ENCODE results near the gene TMC6. TPM values are rescaled to one million over a fixed set of nuclear protein-coding genes. Genes with fewer than 3 reads are reported as not detected.

The TMC6 gene
- polyA plus RNA-seq, 1 donor (not counting 4 experiments of a cell fraction or from before 2014, with no cell fraction given): 20.4 TPM

DNA sequence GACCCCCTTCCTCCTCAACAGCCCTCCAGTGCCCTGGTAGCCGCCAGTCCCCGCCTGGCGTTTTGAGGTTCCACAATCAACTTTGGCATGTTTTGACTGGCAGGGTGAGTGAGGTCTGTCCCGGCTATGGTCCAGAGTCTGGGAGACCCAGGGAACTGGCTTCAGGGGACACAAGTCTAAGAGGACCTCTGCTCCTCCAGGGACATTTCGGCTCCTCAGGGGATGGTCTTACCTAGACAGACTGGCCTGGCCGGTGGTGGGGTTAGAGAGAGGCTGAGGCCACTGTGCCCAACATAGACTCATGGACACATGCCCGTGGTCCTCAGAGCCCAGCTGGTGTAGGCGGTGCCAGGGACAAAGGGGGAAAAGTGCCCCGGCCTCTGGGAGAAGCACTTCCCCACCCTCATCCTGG is 4.2 kb upstream of the TMC6 start:
- FAIRE-seq (no peak), DNase-seq (ENCODE audit: low read depth, low spot score) (no peak)
- no peak for TF ChIP-seq EZH2 (IDR thresholded peaks at IDR 0.05; ENCODE audit: low read length)
- TF ChIP-seq, protein P1, sequence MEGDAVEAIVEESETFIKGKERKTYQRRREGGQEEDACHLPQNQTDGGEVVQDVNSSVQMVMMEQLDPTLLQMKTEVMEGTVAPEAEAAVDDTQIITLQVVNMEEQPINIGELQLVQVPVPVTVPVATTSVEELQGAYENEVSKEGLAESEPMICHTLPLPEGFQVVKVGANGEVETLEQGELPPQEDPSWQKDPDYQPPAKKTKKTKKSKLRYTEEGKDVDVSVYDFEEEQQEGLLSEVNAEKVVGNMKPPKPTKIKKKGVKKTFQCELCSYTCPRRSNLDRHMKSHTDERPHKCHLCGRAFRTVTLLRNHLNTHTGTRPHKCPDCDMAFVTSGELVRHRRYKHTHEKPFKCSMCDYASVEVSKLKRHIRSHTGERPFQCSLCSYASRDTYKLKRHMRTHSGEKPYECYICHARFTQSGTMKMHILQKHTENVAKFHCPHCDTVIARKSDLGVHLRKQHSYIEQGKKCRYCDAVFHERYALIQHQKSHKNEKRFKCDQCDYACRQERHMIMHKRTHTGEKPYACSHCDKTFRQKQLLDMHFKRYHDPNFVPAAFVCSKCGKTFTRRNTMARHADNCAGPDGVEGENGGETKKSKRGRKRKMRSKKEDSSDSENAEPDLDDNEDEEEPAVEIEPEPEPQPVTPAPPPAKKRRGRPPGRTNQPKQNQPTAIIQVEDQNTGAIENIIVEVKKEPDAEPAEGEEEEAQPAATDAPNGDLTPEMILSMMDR (optimal IDR thresholded peaks at IDR 0.05 in 1 of 3, IDR thresholded peaks at IDR 0.05 in 1 of 3, conservative IDR thresholded peaks at IDR 0.05 in 1 of 3; ENCODE audit: extremely low read depth in 1 of 3, insufficient read depth in 2 of 3, low read length in 3 of 3): no peak
- Histone ChIP-seq H3K9me3 (ENCODE audit: control insufficient read depth, low read depth, low read length) (no peaks in the 10 kb centered on the region), H4K20me1 (ENCODE audit: control insufficient read depth, extremely low read depth, insufficient read depth, low read length) (no peaks in the 10 kb centered on the region), H3K79me2 (ENCODE audit: control insufficient read depth, insufficient read depth, low read length) (no peaks in the 10 kb centered on the region), H3K27ac (ENCODE audit: control insufficient read depth, insufficient read depth, low read length) (no peak overlapping the region), H3K4me3 (ENCODE audit: control insufficient read depth in 2 of 3, extremely low read depth in 1 of 3, insufficient read depth in 2 of 3, low read depth in 1 of 3, low read length in 3 of 3) (no peak overlapping the region), H3K9me1 (ENCODE audit: control insufficient read depth, extremely low read depth, insufficient read depth, low read length) (peaks cover 4% of the 10 kb centered on the region), H3K9ac (ENCODE audit: control insufficient read depth, extremely low read depth, insufficient read depth, low read length) (no peak overlapping the region), H3K4me2 (ENCODE audit: control insufficient read depth, extremely low read depth, insufficient read depth, low read depth, low read length) (peak overlapping the region; percentile 54), H3K36me3 (ENCODE audit: control insufficient read depth in 2 of 2, extremely low read depth in 1 of 2, insufficient read depth in 2 of 2, low read length in 2 of 2) (no peaks in the 10 kb centered on the region), H3K27me3 (ENCODE audit: control insufficient read depth, extremely low read depth, insufficient read depth, low read length) (peaks cover 31% of the 10 kb centered on the region), H2AFZ (ENCODE audit: control insufficient read depth, low read length) (peak overlapping the region; percentile 15), H3K4me1 (ENCODE audit: control insufficient read depth, extremely low read depth, insufficient read depth, low read length) (peaks cover 10% of the 10 kb centered on the region)
- dilution Hi-C loops (cut with MboI; ENCODE audit: extremely low pct_ligation_motif_present, low sequenced_read_pairs): no loop called here

DNA sequence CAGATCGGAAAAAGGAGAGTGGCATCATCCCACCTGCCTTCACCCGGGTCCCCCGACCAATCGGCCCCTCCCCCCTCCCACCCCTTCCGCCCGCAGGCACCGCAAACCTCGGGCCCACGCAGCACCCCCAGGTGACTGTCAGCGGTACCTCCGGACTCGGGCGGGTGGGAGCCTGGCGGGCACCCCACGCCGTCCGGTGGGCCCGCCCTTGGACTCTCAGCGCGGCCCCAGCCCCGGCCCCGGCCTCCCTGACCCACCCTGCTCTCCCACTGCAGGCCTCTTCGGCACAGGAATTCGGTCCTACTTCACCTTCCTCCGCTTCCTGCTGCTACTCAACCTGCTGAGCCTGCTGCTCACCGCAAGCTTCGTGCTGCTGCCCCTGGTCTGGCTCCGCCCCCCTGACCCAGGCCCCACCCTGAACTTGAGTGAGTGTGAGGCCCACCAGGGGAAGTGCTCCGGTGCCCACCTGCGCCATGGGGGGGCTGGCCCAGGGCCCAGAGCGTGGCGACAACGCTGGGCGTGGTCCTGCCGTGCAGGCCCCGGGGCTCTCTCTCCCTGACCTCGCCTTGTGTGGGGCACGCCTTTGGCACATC is 3.6 kb upstream of the TMC6 start:
- FAIRE-seq (no peak), DNase-seq (ENCODE audit: low read depth, low spot score) (no peak)
- TF ChIP-seq, protein P1 (optimal IDR thresholded peaks at IDR 0.05 in 1 of 3, IDR thresholded peaks at IDR 0.05 in 1 of 3, conservative IDR thresholded peaks at IDR 0.05 in 1 of 3; ENCODE audit: extremely low read depth in 1 of 3, insufficient read depth in 2 of 3, low read length in 3 of 3): no peak
- TF ChIP-seq EZH2 (IDR thresholded peaks at IDR 0.05; ENCODE audit: low read length): no peak
- H3K27me3 ChIP-seq (ENCODE audit: control insufficient read depth, extremely low read depth, insufficient read depth, low read length): peaks cover 31% of the 10 kb centered on the region
- peaks cover 4% of the 10 kb centered on the region for H3K9me1 ChIP-seq (ENCODE audit: control insufficient read depth, extremely low read depth, insufficient read depth, low read length)
- dilution Hi-C loops (cut with MboI; ENCODE audit: extremely low pct_ligation_motif_present, low sequenced_read_pairs): no loop called here
- H4K20me1 ChIP-seq (ENCODE audit: control insufficient read depth, extremely low read depth, insufficient read depth, low read length): no peaks in the 10 kb centered on the region
- peak overlapping the region; percentile 14 to 34 (median 24) for H3K4me3 ChIP-seq (ENCODE audit: control insufficient read depth in 2 of 3, extremely low read depth in 1 of 3, insufficient read depth in 2 of 3, low read depth in 1 of 3, low read length in 3 of 3)
- H3K9me3 ChIP-seq (ENCODE audit: control insufficient read depth, low read depth, low read length): no peaks in the 10 kb centered on the region
- peak overlapping the region; percentile 15 for H2AFZ ChIP-seq (ENCODE audit: control insufficient read depth, low read length)
- H3K79me2 ChIP-seq (ENCODE audit: control insufficient read depth, insufficient read depth, low read length): no peaks in the 10 kb centered on the region
- peak overlapping the region; percentile 15 for H3K9ac ChIP-seq (ENCODE audit: control insufficient read depth, extremely low read depth, insufficient read depth, low read length)
- no peak overlapping the region for H3K27ac ChIP-seq (ENCODE audit: control insufficient read depth, insufficient read depth, low read length)
- no peaks in the 10 kb centered on the region for H3K36me3 ChIP-seq (ENCODE audit: control insufficient read depth in 2 of 2, extremely low read depth in 1 of 2, insufficient read depth in 2 of 2, low read length in 2 of 2)
- peaks cover 13% of the 10 kb centered on the region for H3K4me1 ChIP-seq (ENCODE audit: control insufficient read depth, extremely low read depth, insufficient read depth, low read length)
- H3K4me2 ChIP-seq (ENCODE audit: control insufficient read depth, extremely low read depth, insufficient read depth, low read depth, low read length): peak overlapping the region; percentile 54

Data from keratinocyte (primary cell).